NCI-H146 (cell line): ENCODE data around the gene RFX1.
"Not testable (repeated sequence)": the region's sequence is repeated elsewhere in the genome, so short reads cannot be mapped to it uniquely, and the experiment has no call there.

Experiments
- DNase-seq: peaks from one replicate; lab custom pipeline; 2025; lab: John Stamatoyannopoulos, UW

Gene RFX1

GRCh38 chr19:13978351-13979243, 27.5 kb downstream of the RFX1 start:
- peak; percentile 95 for DNase-seq

DNA sequence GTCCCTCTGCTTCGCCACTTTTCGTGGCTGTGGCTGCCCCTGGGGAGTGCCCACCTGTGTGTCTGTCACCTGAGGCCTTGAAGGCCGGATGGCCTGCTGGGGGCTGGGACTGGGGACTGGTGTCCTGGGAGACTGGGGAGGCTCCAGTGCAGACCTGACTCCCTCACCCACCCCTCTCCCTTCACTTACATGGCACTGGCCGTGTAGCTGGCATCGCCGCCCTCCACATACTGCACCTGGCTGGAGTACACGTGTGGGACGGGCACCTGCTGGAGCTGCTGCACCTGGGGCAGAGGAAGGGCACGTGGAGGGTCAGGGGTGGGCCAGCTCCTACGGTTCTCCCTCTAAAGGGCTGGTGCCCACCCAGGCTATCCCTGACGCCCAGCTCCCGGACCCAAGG, 28.3 kb downstream of the RFX1 start:
- no peak for DNase-seq

GRCh38 chr19:13976446-13976845, 29.7 kb downstream of the RFX1 start:
- DNase-seq, result no peak

DNA sequence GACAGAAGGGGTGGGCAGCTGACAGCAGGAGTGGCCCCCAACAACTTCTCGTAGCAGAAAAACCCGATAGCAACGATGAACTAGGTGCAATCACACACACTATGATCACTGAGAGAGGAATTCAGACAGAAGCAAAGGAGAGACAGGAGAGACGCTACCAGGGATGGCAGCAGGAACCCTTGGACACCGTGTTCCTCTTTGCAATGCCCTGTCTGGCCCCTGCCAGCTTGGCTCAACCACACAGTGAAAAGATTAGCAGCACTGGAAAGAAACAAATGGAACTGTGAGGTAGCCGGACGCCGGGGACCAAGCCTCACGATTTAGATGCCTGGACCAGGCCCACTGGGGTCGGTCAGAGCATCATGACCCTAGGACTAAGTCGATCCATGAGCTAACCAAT, 30.2 kb downstream of the RFX1 start:
- DNase-seq, result no peak

DNA sequence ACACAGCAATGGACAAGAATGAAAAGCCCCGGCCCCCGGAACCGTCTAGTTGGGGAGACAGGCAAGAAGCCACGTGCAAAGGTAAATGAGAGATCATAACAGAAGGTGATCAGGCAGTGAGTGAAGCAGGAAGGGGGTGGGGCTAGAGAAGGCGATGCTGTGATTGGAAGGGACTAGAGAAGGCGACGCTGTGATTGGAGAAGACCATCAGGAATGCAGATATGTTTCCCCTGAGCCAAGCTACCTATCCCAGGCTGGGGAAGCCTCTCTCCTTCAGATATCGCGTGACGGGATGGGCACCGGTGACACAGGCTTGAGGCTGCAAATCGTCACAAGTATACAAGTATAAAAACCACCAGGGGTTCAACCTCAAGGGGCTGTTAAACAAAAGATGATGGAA, 32.0 kb downstream of the RFX1 start:
- DNase-seq, result peak; percentile 38

- DNase-seq, result not testable (repeated sequence)
These were observed 32.6 kb downstream of the RFX1 start for GRCh38 chr19:13973479-13973878.

DNA sequence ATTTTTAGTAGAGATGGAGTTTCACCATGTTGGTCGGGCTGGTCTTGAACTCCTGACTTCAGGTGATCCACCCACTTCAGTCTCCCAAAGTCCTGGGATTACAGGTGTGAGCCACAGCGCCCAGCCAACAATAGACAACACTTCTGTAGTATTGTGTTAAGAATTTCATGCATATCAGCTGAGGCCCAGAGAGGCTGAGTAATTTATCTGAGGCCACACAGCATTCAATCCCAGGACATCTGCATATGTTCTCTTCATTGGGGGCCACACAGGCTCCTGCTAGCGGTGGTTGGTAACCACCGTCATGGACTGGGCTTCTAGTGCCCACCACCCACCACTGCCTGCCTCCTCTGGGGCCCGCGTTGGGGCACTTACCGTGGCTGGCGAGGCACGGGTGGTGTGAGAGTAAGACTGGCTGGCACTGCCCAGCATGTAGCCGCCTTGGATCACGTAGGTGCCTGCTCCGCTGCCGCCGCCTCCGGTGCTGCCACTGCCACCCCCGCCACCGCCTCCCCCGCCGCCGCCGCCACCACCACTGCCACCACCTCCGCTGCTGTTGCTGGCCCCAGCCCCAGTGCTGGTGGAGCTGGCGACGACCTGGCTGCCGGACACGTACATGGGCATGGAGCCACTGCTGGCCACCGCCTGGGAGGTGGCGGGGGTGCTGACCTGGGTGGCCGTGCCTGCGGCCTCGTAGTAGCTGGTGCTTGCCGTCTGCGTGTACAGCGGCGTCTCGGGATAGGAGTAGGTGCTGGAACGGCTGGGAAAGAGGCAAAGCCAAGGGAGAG, 33.6 kb downstream of the RFX1 start:
- no peak for DNase-seq

GRCh38 chr19:13971868-13972267, 34.3 kb downstream of the RFX1 start:
- not testable (repeated sequence) for DNase-seq

GRCh38 chr19:13969897-13970296, 36.2 kb downstream of the RFX1 start:
- no peak for DNase-seq

GRCh38 chr19:13968999-13969398, 37.1 kb downstream of the RFX1 start:
- no peak for DNase-seq

DNA sequence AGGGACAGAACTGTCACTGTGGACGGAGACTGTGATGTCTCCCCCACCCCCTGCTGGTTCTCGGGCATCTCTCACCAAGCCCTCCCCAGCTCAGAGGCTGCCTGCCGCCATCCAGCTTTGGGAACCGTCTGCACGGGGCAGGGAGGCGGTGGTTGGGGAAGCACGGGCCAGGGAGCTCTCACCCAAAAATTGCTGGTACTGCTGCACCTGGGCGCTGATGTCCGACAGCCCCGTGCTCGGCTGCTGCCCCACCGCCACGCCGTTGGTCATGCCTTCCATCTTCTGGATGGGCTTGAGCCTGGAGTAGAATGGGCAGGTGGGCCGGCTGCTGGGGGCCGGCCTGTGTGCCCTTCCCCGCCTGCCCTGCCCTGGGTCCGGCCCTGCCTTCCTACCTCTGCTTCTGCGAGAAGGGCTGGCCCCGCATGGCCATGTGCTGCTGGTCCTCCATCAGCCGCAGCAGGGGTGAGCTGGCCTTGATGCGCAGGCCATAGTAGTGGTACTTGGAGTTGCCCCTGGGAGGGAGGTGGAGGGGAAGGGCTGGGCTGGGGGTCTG, 37.7 kb downstream of the RFX1 start:
- no peak for DNase-seq

GRCh38 chr19:13967206-13967605, 38.9 kb downstream of the RFX1 start:
- DNase-seq, result not testable (repeated sequence)

GRCh38 chr19:13966684-13967128, 39.4 kb downstream of the RFX1 start:
- DNase-seq, result no peak

- no peak for DNase-seq
These were observed 40.0 kb downstream of the RFX1 start for GRCh38 chr19:13965926-13966683.

DNA sequence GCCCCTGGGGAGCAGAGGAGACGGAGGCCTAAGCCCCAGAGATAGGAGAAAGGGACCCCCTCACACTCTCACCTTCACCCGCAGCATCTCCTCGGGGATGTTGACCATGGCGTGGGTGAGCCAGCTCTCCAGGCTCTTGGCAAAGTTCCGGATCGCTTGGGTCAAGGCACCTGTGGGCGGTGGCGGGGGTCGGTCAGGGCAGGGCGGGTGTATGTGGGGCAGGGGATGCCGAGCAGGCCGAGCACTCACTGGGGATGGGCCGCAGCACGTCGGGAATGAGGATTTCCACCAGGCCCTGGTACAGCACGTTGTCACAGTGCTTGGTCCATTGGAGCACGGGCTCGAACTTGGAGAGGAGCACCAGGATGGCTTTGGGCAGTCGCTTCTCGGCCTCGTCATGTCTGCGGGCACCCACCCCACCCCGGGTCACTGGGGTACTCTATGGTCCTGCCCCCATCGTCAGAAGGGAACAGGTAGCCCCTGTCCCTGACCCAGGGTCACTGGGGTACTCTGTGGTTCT, 40.7 kb downstream of the RFX1 start:
- DNase-seq, result no peak

DNA sequence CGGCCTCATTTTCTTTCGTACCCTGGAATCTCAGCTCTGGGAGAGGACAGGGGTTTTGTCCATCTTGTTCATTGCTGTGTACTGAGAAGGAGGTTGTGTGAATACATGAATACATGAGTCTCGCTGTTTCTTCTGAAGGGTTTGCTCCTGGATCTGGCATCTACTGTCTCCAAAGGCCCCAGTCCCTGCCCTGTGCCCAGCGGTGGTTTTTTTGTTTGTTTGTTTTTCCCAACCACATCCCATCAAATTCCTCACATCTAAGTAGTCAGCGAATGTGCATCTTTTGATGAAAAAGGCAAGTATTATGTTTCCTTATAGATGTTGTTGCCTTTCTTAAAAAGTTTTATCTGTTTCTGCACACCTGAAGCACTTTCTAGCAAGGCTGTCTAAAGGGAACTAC, 41.3 kb downstream of the RFX1 start:
- no peak for DNase-seq

DNA sequence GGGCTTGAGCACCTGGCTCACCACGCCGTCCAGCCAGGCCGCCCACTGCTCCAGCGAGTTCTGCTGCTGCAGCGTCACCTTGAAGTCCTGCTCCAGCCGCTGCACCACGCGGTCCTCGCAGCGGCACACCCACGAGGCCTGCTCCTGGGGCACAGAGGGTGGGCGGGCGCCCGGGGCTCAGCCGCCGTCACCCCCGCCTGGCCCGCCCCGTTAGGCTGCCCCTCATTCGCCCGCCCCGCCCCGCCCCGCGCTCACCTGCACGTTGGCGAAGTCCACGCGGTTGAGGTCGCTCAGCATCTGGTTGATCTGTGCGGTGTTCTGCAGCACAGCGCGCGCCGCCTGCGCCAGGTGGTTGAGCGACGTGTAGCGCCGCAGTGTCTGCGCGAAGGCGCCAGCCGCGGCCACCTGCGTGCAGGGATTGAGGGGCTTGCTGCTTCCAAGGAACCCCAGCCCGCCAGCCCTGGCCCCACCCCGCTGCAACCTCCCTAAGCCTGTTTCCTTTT, 42.5 kb downstream of the RFX1 start:
- no peak for DNase-seq

DNA sequence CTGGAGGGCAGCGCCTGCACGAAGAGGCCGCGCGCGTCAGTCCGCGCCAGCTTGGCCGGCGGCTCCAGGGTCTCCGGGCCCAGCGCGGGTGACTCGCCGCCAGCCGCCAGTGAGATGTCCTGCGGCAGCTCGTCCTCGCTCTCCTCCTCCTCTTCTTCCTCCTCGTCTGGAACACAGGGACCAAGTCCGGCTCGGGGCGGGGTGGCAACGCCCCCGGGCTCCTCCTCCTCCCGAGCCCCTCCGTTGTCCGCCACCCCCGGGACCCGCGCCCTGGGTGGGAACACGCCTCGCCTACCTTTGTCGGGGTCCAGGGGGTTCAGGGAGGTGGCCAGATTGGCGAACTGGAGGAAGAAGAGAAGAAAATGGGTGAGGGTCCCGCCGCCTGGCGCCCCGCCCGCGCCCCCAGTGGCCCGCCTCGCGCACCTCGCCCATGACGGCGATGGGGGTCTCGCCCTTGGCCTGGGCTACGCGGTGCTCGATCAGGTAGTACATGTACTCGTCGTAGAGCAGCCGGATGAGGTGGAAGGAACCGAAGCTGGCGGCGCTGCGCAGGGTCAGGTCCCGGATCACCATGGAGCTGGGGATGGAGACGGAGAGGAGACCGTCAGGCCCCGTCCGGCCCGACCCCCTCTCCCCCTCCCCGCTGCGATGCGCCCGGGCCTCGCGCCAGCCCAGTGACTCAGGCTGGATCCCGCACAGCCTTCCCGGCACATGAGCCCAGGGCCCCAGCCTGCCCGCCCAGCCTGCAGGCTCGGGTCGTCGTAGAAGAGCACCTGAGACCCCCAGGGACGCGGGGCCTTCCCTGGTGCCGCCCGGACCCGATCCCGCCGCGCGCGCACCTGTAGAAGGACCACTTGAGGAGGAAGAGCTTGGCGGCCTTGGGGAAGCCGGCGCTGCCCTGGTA, 43.2 kb downstream of the RFX1 start:
- no peak for DNase-seq

DNA sequence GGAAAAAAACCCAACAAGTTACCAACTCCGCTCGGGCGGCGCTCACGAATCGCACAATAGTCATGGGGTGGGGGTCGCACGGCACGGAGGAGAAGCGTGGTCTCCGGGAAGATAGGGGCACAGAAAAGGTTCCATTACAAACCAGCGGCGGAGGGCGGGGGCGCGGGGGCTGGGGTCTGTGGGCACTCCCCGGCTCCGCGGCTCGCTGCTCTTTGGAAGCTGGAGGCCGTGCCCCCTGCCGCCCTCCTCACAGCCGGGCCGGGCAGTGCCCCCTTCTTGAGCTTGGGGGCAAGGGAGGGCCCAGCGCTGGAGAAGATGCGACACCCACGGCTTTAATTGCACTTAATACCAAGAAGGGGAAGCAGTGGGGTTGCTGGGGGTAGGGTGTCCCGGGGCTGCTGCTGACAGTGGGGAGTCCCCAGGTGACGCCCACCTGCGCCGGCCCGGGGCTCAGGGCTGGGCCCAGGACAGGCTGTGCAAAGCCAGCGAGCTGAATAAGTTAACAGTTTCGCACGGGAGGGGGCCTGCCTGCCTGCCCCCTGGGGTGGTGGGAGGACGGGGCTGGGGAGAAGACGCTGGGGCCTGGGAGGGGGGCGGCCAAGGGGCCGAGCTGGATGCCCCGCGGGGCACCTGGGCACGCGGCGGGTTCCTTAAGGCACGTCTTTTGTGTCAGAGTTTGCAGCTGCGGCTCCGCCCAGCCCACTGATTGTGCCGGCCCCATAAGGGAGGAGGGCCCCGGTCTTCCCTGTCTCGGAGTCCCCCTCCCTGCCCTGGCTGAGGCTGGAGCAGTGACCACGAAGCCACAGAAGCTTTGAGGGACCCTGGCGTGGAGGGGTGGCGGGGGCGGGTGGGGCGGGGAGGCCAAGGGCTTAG, 44.1 kb downstream of the RFX1 start:
- no peak for DNase-seq
